Astrocyte of the cerebellum (primary cell): ENCODE data around the gene NIPAL4.

Source experiments
- DNase-seq: peaks from one replicate; pipeline ENCODE4 v3.0.0-alpha.2; 2011; ENCODE audit warnings: low read depth
- H3K4me3 ChIP-seq: 2 replicates; pipeline ENCODE4 v1.5.1; 2011; ENCODE audit warnings: mild to moderate bottlenecking, low read depth, low read length, moderate library complexity
- CTCF ChIP-seq: IDR thresholded peaks from 2 replicates; pipeline ENCODE4 v1.5.1; 2012; ENCODE audit warnings: low read length, low read depth, moderate library complexity, mild to moderate bottlenecking; ENCODE audit errors: missing control alignments
- in situ Hi-C: cut with HindIII; loops from 2 replicates; pipeline ENCODE4 v1.10.0; 2017; ENCODE audit warnings: low sequenced_read_pairs

The NIPAL4 gene

GRCh38 chr5:157516626-157517325 is 56.8 kb downstream of the NIPAL4 start:
- in situ Hi-C loops: loop anchor here (5.0 kb wide), 1 partner anchor 86 kb away; no protein-coding TSS in a partner anchor
- no peak for TF ChIP-seq CTCF
- peak; percentile 80 for DNase-seq
- no peak overlapping the region for H3K4me3 ChIP-seq

DNA sequence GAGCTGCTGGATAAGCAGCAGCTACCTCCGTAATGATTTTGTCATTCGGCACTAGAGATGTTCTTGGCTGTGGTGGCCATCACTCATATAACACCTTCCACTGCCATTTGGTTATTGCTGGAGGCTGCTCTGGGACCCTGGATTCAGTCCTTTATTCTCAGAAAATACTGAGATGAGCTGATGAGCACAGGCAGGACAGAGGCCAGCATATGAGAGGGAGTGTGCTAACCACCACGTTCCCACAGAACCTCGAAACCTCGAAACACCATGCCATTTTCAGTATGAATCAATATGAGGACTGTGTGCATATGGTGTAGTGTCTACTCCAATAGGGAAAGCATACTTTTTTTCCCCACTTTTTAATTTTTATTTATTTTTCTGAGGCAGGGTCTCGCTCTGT is 59.0 kb downstream of the NIPAL4 start:
- TF ChIP-seq CTCF: no peak
- DNase-seq: no peak
- in situ Hi-C loops: loop anchor here (5.0 kb wide), 1 partner anchor 83 kb away; no protein-coding TSS in a partner anchor
- H3K4me3 ChIP-seq: no peak overlapping the region

GRCh38 chr5:157519579-157520253 is 59.7 kb downstream of the NIPAL4 start:
- no peak overlapping the region for H3K4me3 ChIP-seq
- in situ Hi-C loops: loop anchor here (5.0 kb wide), 1 partner anchor 83 kb away; no protein-coding TSS in a partner anchor
- DNase-seq: no peak
- no peak for TF ChIP-seq CTCF

DNA sequence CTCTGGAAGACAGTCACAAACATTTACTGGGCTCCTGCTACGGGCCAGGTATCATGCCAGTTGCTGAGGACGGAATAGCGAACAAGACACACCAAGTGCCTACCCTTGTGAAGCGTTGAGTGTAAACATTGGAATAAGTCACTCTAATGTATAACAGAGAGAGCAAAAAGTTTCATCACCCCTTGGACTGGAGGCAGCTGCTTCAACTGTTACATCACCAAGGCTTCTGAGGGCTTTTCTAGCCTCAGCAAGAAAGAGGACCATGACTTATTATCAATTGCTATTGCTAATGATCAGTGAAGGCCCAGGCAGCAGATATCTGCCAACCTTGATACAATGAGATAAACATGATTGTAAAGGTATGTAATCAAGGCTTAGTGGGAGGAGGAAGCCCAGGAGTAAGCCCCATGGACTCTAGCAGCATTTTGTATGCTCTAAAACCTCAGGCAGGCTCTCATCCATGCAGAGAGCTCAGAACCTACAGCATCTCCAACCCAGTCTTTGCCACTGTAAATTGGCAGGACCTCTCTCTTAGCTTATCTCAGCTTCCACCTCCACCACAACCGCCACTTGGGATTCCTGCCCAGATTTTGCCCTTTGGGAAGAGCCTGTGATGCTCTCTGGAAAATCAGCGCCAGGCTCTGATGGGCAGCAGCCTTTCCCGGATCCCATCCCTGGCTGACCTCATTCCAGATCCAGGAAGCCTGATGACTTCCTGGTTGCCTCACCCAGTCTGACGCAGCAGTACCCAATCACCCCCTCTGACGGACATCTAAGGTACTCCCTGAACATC is 61.1 kb downstream of the NIPAL4 start:
- H3K4me3 ChIP-seq: no peak overlapping the region
- in situ Hi-C loops: no loop called here
- no peak for TF ChIP-seq CTCF
- DNase-seq: no peak

DNA sequence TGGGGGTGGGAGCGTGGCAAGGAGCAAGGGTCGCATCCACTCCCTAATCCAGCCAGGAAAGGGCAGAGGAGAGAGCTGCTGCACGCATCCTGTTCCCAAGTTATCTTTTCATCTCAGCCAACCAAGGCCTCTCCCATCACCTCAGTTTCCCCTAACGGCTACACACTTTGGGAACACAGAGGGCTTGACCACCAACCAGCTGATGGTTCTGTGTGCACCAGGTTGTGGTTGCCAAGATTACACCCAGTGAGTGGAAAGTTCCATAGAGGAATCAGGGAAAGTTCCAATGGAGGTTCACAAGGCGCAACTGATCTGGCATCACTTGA is 61.7 kb downstream of the NIPAL4 start:
- TF ChIP-seq CTCF: no peak
- H3K4me3 ChIP-seq: no peak overlapping the region
- in situ Hi-C loops: no loop called here

GRCh38 chr5:157523976-157524375 is 64.0 kb downstream of the NIPAL4 start:
- DNase-seq: no peak
- TF ChIP-seq CTCF: no peak
- in situ Hi-C loops: no loop called here
- no peak overlapping the region for H3K4me3 ChIP-seq

More for the DNA sequence above, 61.7 kb downstream of the NIPAL4 start:
- DNase-seq: no peak
